ENCODE data around the gene OR5K4.
A peak's percentile ranks its signal among the peaks of the same experiment; 100 is the strongest.

GRCh38 chr3:98343647-98344507 is 9.8 kb upstream of the OR5K4 start:
- TF ChIP-seq, protein P1, sequence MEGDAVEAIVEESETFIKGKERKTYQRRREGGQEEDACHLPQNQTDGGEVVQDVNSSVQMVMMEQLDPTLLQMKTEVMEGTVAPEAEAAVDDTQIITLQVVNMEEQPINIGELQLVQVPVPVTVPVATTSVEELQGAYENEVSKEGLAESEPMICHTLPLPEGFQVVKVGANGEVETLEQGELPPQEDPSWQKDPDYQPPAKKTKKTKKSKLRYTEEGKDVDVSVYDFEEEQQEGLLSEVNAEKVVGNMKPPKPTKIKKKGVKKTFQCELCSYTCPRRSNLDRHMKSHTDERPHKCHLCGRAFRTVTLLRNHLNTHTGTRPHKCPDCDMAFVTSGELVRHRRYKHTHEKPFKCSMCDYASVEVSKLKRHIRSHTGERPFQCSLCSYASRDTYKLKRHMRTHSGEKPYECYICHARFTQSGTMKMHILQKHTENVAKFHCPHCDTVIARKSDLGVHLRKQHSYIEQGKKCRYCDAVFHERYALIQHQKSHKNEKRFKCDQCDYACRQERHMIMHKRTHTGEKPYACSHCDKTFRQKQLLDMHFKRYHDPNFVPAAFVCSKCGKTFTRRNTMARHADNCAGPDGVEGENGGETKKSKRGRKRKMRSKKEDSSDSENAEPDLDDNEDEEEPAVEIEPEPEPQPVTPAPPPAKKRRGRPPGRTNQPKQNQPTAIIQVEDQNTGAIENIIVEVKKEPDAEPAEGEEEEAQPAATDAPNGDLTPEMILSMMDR (conservative IDR thresholded peaks at IDR 0.05; ENCODE audit: low read depth, low read length), result peak; percentile 49
- no peak for TF ChIP-seq RFX5 (IDR thresholded peaks at IDR 0.05; ENCODE audit: low read depth, low read length)
- no peak for TF ChIP-seq POLR2A (IDR thresholded peaks at IDR 0.05; ENCODE audit: low read depth, low read length)
- no peak for TF ChIP-seq RAD21 (IDR thresholded peaks at IDR 0.05; ENCODE audit: low read length)
- TF ChIP-seq RCOR1 (IDR thresholded peaks at IDR 0.05; ENCODE audit: insufficient replicate concordance, low read length), result no peak
- no peak for TF ChIP-seq BHLHE40 (IDR thresholded peaks at IDR 0.05; ENCODE audit: low read depth, low read length)
- no peak for TF ChIP-seq MAFK (IDR thresholded peaks at IDR 0.05; ENCODE audit: low read depth, low read length)
- TF ChIP-seq SMC3 (IDR thresholded peaks at IDR 0.05; ENCODE audit: low read depth, low read length), result no peak

All from IMR-90 (cell line).